CD4-positive, alpha-beta T cell (primary cell): Measurements from ENCODE around the gene SEMA5A. TPM values are rescaled to one million over a fixed set of nuclear protein-coding genes. Genes with fewer than 3 reads are reported as not detected.

ENCODE experiments used
- ATAC-seq: fragments of 200-7000 bp; cut with Tn5 transposase; one replicate; pipeline ENCODE4 v1.10.0; 2022; ENCODE audit warnings: mild to moderate bottlenecking; ENCODE audit not compliant: poor library complexity
- CTCF ChIA-PET: fragments of 350-600 bp; sonication (Branson Sonifier 250); formaldehyde crosslinking; loops from one replicate; lab custom pipeline; 2021; ENCODE audit warnings: antibody characterized with exemption, inconsistent platforms; lab: Charles Lee
- POLR2A ChIA-PET: fragments of 350-600 bp; sonication (Branson Sonifier 250); formaldehyde crosslinking; loops from one replicate; lab custom pipeline; 2021; ENCODE audit warnings: antibody characterized with exemption, inconsistent platforms; lab: Charles Lee
- DNase-seq, 14 experiments: peaks; one replicate each; pipeline ENCODE4 v3.0.0-alpha.2; 2013 to 2020; ENCODE audit warnings: mixed read lengths in 2 of 14
- H3K27ac ChIP-seq, 2 donors: one replicate each; pipeline versions ENCODE4 v1.5.1 to v1.7.0; 2013; ENCODE audit warnings: low read length in 2 of 2, low read depth in 1 of 2, mild to moderate bottlenecking in 1 of 2
- H3K27me3 ChIP-seq, 2 experiments: 1 replicate in 1 of 2; 2 replicates in 1 of 2; pipeline versions ENCODE4 v1.6.1 to v1.7.0; 2013; ENCODE audit warnings: low read length in 2 of 2, control low read depth in 1 of 2, mild to moderate bottlenecking in 1 of 2, moderate library complexity in 1 of 2; ENCODE audit not compliant: insufficient read depth in 2 of 2, control insufficient read depth in 1 of 2
- H3K36me3 ChIP-seq: one replicate; pipeline ENCODE4 v1.6.1; 2013; ENCODE audit warnings: low read length, control low read depth; ENCODE audit not compliant: insufficient read depth
- H3K4me1 ChIP-seq: one replicate; pipeline ENCODE4 v1.6.1; 2013; ENCODE audit warnings: low read length, control low read depth; ENCODE audit not compliant: insufficient read depth
- H3K4me3 ChIP-seq: one replicate; pipeline ENCODE4 v1.5.1; 2013; ENCODE audit warnings: mild to moderate bottlenecking, low read length, moderate library complexity
- H3K9me3 ChIP-seq, 2 experiments: 1 replicate in 1 of 2; 2 replicates in 1 of 2; pipeline versions ENCODE4 v1.6.1 to v1.7.0; 2013; ENCODE audit warnings: low read length in 2 of 2, mild to moderate bottlenecking in 2 of 2, control low read depth in 1 of 2, moderate library complexity in 1 of 2; ENCODE audit not compliant: control insufficient read depth in 1 of 2, insufficient read depth in 1 of 2
- H3K27ac Mint-ChIP-seq: one replicate; pipeline ENCODE4 v1.8.0; 2020; ENCODE audit warnings: mixed read lengths
- H3K27me3 Mint-ChIP-seq: one replicate; pipeline ENCODE4 v1.8.0; 2021; ENCODE audit warnings: mixed read lengths
- H3K36me3 Mint-ChIP-seq: one replicate; pipeline ENCODE4 v1.8.0; 2021; ENCODE audit warnings: low read depth, mixed read lengths
- H3K4me1 Mint-ChIP-seq: one replicate; pipeline ENCODE4 v1.8.0; 2021; ENCODE audit warnings: low read depth, mixed read lengths
- H3K4me3 Mint-ChIP-seq: one replicate; pipeline ENCODE4 v1.8.0; 2020; ENCODE audit warnings: mild to moderate bottlenecking, mixed read lengths
- H3K9me3 Mint-ChIP-seq: one replicate; pipeline ENCODE4 v1.8.0; 2020; ENCODE audit warnings: mixed read lengths
- intact Hi-C, 2 experiments: fragments of 100-400 bp; cut with DNase I in 1 of 2; cut with micrococcal nuclease in 1 of 2; formaldehyde crosslinking; loops; one replicate each; pipeline versions ENCODE4 v1.15.1 to v1.9.0; 2023 to 2025; cut with DNase I, micrococcal nuclease
- total RNA-seq, 174 experiments: library from RNA in 2 of 174; stranded (reverse) in 2 of 174; gene quantifications; one replicate each; pipeline ENCODE4 v1.2.3 and lab custom pipeline; 2021 to 2026
- TF ChIP-seq, protein P1 (sequence below): fragments of 200-600 bp; IDR thresholded peaks from one replicate; pipeline ENCODE4 v1.8.0; 2022; ENCODE audit warnings: antibody characterized with exemption, mild to moderate bottlenecking

The SEMA5A gene
- total RNA-seq, 2 experiments from 2014 or later = 2.0 to 2.9 TPM

DNA sequence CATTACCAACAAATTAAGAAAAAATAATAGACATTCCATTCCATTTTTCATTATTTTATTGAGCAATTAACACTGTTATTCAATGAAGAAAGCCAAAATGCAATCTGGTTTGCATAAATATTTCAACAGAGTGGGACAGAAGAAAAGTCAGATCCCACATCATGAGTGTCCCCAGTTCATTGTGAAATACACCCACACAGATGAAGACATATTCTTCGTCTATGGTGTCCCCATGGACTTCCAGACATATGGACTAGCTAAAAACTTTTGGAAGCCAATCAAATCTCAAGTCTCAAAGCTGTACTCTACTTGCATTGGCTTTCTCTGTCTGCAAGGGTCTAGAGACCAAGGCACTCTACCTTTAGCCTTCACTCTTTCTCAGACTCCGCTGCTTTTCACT, 194.3 kb downstream of the SEMA5A start:
- TF ChIP-seq, protein P1, sequence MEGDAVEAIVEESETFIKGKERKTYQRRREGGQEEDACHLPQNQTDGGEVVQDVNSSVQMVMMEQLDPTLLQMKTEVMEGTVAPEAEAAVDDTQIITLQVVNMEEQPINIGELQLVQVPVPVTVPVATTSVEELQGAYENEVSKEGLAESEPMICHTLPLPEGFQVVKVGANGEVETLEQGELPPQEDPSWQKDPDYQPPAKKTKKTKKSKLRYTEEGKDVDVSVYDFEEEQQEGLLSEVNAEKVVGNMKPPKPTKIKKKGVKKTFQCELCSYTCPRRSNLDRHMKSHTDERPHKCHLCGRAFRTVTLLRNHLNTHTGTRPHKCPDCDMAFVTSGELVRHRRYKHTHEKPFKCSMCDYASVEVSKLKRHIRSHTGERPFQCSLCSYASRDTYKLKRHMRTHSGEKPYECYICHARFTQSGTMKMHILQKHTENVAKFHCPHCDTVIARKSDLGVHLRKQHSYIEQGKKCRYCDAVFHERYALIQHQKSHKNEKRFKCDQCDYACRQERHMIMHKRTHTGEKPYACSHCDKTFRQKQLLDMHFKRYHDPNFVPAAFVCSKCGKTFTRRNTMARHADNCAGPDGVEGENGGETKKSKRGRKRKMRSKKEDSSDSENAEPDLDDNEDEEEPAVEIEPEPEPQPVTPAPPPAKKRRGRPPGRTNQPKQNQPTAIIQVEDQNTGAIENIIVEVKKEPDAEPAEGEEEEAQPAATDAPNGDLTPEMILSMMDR = no peak
- H3K27ac Mint-ChIP-seq = no peak overlapping the region
- POLR2A ChIA-PET = no interaction called here

DNA sequence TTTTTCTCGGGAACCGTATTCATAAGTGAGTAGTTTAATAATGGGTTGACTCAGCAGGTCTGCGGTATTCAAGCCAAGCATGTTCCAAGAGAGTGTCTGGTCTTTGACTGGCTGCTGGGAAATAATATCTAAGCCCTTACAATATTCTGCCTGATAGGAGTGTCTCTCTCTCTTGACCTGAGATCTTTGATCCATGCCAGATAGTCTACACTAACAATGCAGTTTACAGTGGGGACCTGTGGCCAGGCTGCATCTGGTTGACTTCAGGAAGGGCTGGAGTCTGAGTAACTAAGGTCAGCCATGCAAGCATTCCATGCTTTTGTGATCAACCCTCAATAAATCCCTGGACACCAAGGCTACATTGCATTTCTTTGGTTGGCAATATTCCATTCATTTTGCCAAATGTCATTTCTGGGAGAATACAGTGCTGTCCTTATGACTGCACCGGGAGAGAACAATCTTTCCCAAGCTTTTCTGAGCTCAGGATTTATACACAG, 195.5 kb downstream of the SEMA5A start:
- Mint-ChIP-seq H3K36me3 (no peaks in the 10 kb centered on the region), H3K27ac (no peak overlapping the region), H3K4me3 (no peak overlapping the region), H3K9me3 (peaks cover 4% of the 10 kb centered on the region), H3K27me3 (no peaks in the 10 kb centered on the region), H3K4me1 (no peaks in the 10 kb centered on the region)
- Histone ChIP-seq H3K27ac (no peak overlapping the region), H3K27me3 (no peaks in the 10 kb centered on the region), H3K36me3 (no peaks in the 10 kb centered on the region), H3K9me3 (peaks cover 3 to 14% of the 10 kb centered on the region in 2 experiments), H3K4me3 (no peak overlapping the region), H3K4me1 (no peaks in the 10 kb centered on the region)
- DNase-seq (no peak), ATAC-seq (no peak)
- intact Hi-C loops = no loop called here
- POLR2A ChIA-PET = no interaction called here
- CTCF ChIA-PET = no interaction called here
- TF ChIP-seq, protein P1 = no peak

More for the DNA sequence above, 194.3 kb downstream of the SEMA5A start:
- H3K9me3 Mint-ChIP-seq = peaks cover 6% of the 10 kb centered on the region
- CTCF ChIA-PET = no interaction called here
- no peak for DNase-seq
- Histone ChIP-seq H3K27me3 (no peaks in the 10 kb centered on the region), H3K27ac (no peak overlapping the region), H3K4me1 (no peaks in the 10 kb centered on the region), H3K36me3 (no peaks in the 10 kb centered on the region), H3K4me3 (no peak overlapping the region), H3K9me3 (peaks cover 3 to 11% of the 10 kb centered on the region in 2 experiments)
- H3K4me1 Mint-ChIP-seq = no peaks in the 10 kb centered on the region
- H3K4me3 Mint-ChIP-seq = no peak overlapping the region
- no peaks in the 10 kb centered on the region for H3K27me3 Mint-ChIP-seq
- H3K36me3 Mint-ChIP-seq = no peaks in the 10 kb centered on the region
- intact Hi-C loops = no loop called here
- no peak for ATAC-seq

- H3K27ac Mint-ChIP-seq = no peak overlapping the region
- no peaks in the 10 kb centered on the region for H3K4me1 ChIP-seq
- intact Hi-C loops = no loop called here
- peaks cover 3 to 12% of the 10 kb centered on the region in 2 experiments for H3K9me3 ChIP-seq
- H3K27me3 ChIP-seq = no peaks in the 10 kb centered on the region
- no peak overlapping the region for H3K4me3 ChIP-seq
- H3K27me3 Mint-ChIP-seq = no peaks in the 10 kb centered on the region
- POLR2A ChIA-PET = no interaction called here
- H3K36me3 Mint-ChIP-seq = no peaks in the 10 kb centered on the region
- ATAC-seq (no peak), DNase-seq (no peak)
- TF ChIP-seq, protein P1 = no peak
- CTCF ChIA-PET = no interaction called here
- H3K36me3 ChIP-seq = no peaks in the 10 kb centered on the region
- H3K27ac ChIP-seq = no peak overlapping the region
- H3K4me1 Mint-ChIP-seq = no peaks in the 10 kb centered on the region
- no peak overlapping the region for H3K4me3 Mint-ChIP-seq
- peaks cover 3% of the 10 kb centered on the region for H3K9me3 Mint-ChIP-seq
These were observed 197.4 kb downstream of the SEMA5A start for GRCh38 chr5:9348401-9348996.
